Measurements from ENCODE around the gene PIM2.

PIM2 gene

DNA sequence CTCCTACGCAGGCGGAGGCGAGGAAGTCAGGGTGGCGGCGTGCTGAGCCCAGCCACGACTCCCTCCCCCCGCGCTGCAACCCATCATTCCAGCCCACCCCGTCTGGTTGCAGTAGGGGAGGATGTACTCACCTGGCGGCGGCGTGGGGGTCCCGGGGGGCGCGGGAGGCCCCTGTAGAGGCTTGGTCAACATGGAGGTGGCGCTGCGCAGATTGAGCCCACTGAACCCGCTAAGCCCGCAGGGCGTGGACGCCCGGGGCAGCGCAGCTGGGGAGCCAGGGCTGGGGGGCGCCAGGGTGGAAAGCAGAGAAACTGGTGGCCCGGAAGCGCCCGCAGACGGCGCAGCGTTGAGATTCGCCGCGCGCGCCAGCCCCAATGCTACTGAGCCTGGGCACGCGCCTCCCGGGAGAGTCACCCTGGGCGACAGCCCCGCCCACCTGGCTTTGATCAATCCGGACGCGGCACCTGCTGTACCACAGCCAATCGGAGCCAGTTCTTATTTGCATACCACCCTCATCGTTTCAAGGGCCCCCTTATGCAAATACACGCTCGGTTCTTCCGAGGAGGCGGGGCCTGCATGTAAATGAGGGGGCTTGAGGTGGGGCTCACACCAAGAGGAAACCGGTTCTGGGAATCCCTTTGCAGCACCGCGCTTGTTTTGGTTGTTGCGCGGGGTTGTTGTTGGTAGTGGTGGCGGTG lies at the start of gene PIM2:
Gene PIM2, minus strand, starts transcription at position 382 of the 698 bp plus-strand sequence. Its CDS starts 190 bp downstream, at position 192.
- DNase-seq = peak; percentile 93

DNA sequence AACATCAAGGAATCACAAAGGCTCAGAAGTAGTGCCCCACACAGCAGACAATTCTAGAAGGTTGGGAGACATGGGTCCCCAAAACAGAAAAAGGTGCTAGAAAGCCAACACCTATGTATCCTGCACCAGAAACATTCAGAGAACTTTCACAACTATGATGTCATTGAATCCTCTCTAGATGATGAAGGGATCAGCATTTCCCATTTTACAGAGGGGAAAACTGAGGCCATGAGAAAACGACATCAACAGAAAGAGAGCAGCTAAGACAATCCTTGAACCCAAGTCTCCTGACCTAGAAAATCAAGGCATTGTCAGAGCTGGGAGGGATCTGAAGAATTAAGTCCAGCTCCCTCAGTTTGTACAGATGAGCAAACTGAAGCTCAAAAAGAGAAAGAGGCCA lies 49.6 kb upstream of the PIM2 start:
- DNase-seq = no peak

DNA sequence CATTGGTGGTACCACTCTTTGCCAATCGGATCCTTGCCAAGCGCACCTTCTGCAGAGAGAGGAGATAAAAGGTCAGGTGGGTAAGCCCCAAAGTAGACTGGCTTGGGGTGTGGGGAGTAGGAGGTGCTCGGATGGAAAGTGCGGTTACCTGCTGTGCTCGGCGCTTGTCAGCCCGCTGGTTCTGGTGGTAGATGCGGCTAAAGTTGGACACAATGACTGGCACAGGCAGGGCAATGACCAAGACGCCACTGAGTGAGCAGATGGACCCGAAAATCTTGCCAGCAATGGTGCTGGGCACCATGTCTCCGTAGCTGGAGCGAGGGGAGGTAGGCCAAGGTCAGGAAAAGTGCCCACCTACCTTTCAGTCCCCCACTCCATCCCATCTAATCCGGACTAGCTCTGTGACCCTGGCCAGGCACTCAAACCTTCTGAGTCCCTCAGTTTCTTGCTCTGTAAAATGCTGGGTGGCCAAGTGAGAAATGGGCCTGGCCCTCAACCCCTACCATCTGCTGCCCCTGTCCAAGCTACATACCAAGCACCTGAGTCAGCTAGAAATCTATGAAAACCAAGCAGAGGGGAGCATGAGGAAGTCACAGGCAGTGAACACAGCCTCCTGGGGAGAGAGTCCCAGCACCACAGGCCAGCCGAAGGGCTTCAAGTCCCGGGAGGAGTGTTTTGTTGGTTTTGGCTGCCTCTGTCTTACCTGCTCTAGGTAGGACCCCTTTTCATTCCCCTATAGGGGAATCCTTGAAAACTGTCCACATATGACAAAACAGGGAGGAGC lies 48.2 kb upstream of the PIM2 start:
- DNase-seq = no peak

DNA sequence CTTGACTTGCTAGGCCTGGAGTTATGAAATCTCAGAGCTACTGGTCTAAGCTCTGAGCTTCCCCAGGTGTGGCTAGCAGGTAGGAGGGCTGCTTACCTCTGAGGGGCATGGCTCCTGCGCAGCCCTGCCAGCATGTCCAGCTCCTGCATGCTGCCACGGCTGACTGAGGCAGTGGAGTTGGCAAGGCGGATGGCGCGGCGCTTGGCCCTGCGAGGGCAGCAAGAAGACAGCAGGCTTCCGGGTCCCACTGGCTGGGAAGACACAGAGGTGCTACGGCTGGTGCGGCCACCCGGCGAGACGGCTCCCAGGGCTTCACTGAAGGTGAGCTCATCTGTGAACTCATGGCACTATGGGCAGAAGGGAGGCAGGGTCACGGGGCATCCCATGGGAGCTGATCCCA lies 47.1 kb upstream of the PIM2 start:
- no peak for DNase-seq

DNA sequence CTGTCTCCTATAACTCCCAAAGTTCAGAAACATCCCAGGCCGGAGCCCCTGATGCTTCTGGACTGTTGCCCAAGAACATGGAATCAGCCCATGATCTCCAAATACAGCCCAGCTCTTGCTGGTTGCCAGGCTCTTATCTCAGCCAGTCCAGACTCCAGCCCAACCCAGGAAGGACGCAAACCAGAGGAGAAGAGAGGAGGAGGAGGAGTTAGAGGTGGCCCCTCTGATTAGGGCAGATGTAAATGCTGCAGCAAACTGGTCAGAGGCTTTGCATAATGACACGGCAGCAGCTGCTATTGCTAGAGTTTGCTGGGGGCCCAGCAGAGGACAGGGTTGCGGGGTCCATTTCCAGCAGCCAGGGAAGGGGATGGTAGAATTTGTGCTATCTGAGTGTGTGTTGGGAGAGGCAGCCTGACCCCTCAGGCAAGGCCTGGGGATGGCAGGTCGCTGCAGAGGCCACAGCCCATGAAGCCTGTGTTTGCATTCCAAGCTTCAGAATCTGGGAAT lies 42.8 kb upstream of the PIM2 start:
- no peak for DNase-seq

DNA sequence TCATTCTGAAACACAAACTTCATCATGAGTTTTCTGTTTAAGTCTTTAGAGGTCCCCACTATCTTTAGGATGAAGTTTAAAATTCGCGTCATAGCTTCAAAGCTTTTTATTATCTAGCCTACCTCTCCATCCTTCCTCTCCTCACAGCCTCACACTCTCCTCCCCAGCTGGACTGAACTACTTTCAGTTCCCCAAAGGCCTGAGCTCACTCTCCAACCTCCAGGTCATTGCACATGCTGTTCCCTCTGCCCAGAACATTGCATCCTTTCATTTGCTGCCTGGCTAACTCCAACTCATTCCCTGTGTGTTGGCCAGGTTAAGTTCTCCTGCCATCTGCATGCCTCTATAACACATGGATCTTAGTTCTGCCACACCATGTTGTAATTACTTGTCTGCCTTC lies 41.5 kb upstream of the PIM2 start:
- no peak for DNase-seq

DNA sequence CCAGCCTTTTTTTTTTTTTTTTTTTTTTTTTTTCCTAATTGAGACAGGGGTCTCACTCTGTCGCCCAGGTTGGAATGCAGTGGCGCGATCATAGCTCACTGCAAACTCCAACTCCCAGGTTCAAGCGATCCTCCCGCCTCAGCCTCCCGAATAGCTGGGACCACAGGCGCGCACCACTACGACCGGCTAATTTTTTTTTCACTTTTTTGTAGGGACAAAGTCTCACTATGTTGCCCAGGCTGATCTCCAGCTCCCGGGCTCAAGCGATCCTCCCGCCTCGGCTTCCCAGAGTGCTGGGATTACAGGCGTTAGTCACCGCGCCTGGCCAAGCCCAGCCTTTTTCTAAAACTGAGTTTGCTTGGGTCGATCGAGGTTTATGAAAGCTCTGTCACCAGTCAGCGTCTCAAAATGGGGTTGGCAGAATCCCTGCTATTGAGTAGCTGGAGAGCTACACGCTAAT lies 39.8 kb upstream of the PIM2 start:
- no peak for DNase-seq

DNA sequence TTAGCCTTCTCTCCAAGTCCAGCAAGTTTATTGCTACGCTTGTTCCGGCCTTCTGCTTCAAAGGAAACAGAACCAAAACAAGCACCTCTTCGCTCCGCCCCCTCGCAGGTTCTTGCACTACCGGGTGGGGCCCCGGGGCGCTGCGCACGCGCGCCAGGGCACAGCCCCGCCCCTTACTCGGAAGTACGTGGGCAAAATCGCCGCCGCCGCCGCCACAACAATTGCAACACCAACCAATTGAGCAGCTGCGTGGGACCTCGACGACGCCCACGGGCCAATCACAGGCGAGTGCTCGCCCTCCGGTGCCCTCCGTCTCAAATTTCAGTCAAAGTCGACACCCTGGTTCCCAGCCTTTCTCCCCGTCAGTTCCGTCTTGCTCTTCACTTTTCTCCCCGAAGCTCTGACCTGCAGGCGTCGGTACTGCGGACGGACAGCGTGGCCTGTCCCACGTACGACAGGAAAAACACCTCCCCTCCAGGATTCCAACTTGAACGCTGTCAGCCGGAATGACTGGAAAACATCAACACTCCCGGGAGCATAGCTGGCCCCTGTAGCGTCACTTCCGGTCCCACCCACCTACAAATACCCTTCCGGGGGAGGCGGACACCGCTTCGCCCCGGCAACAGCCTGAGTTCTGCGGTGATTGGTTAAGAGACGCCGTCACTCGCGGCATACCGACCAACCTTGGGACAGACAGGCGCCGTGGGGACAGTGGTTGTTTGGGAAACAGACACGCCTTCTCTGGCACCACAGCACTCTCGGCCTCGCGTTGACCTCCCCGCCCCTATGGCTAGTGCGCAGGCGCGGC lies 39.2 kb upstream of the PIM2 start:
- DNase-seq = peak; percentile 90

DNA sequence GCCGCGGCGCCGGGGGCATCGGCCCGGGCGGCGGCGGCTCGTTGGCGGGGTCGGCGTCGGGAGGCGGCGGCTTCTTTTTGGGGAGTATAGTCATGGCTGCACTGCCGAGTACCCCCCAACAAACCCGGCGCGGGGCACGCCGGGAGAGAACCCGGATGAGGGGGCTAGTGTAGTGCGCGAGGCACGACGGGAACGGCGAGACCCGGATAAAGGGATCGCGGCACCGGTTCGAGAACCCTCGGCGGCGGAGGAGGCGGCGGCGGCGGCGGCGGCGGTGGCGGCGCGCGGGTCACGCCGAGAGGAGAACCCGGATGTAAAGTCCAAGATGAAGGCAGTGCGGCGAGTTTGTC lies 38.6 kb upstream of the PIM2 start, which contains the start of gene OTUD5:
Gene OTUD5, minus strand, starts transcription at position 131 of the 350 bp plus-strand sequence. Its CDS starts 37 bp downstream, at position 94.
- peak; percentile 58 for DNase-seq

DNA sequence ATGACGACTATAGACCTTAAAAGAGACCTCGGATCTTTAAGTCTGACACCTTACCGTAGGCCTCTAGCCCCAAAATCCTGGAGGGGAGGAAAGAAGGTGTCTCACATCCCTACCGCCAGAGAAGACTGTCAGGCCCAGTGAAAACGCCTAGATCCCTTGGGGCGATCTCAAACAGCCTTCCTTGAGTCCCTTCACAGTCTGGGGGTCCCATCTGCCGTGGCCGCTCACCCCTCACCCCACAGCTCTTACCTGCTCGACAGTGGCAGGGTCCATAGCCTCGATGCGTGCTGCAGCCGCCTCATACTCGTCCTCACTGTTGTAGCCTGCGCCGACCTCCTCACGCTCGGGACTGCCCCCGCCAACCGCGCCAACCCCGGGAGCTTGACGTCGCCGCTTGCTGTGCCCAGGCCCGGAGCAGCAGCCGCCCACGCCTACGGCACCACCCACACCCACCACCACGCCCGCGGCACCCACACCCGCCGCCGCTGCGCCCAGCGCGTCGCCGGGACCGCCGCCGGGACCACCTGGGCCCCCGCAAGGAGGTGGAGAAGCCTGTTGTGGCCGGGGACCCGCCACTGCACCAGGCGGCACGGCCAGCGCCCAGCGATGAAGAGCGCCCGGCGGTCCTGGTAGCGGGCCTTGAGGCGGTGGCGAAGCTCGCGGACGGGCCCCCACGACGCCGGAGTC lies 38.0 kb upstream of the PIM2 start:
- no peak for DNase-seq

DNA sequence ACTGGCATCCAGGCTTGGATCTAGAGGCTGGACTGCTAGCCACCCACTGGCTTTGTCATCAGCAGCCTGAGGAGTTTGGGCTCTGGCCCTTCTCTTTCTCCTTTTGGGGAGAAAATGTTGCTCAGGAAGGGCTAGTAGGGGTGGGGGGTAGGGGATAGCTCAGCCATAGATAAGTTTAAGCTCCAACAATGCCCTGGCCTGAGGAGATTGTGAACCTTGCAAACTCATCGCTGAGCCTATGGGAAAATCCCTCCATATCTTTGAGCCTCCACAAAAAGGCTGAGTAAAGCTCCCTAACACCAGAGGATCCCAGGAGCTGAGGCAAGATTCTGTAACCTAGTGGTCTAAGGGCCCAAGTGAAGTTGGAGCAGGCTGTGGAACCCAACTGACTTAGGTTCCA lies 29.8 kb upstream of the PIM2 start:
- DNase-seq = no peak

DNA sequence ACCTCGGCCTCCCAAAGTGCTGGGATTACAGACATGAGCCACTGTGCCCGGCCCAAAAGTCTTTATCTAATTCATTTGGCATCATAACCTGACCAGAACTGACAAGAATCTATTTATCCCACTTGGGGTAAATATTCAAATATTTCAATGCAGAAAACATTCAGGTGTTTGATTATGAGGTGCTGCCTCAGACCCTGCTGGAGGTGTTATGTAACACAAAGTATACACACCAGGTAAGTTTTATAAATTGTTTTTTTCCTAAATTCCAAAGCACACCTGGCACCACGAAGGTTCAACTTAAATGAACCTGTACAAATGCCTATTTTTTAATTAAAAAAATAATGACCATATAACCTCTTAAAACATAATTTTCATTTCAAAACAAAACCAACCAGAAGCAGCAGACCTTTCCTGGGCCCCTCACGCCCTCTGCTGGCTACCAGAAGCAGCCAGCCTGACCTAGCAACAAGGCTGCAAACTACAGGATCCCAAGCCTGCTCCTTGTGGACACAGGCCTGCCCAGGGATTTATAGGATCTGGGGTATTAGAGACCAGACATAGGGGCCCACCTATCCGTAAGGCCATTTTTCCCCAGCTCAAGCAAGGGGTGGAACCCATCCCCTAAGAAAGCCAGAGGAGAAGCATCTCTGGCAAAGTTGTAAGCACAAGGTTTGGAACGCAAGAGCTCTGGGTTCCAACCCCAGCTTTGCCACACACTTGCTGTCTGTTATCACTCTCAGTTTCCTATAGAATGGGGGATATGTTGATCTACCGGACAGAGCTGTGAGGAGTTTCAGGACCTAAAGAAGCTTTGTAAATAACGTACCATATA lies 26.9 kb upstream of the PIM2 start:
- no peak for DNase-seq

DNA sequence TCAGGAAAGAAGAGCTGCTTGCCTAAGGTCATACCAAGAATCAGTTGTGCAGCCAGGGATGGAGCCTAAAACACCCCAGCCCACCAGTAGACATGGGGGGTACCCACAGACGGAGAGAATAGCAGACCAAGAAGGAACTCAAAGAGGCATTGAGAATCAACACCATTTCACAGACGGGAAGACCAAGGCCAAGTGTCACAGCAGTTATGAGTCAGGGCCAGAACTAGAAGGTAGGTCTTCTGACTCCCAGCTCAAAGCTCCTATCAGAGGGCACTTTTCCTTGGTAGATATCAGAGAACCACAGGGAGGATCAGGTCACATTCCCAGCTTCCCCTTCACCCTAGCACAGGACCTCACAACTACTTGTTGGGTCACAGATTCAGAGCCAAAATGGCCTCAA lies 24.1 kb upstream of the PIM2 start:
- no peak for DNase-seq

DNA sequence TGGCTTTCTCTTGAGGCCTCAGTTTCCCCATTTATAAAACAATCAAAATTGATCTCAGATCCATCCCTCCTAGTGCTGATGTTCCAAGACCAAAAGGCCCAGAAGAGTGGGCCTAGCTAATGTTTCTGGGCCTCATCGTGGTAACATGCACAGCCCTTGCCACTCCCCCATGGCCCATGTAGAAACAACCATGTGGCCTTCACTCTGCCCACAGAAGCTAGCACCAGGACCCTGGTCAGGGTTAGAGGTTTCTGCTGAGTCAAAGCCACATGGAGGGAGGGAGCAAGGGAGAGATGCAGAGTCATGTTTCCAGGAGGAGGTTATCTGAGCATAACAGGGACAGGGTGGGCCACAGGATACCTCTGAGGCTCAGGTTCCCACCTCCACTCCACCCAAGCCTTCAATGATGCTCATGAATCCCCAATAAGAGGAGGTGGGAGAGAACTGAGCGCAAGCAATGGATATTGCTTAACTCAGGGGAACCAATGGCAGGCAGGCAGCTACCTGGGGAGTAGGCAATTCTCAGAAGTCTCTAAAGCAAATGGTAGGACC lies 21.7 kb upstream of the PIM2 start:
- no peak for DNase-seq

DNA sequence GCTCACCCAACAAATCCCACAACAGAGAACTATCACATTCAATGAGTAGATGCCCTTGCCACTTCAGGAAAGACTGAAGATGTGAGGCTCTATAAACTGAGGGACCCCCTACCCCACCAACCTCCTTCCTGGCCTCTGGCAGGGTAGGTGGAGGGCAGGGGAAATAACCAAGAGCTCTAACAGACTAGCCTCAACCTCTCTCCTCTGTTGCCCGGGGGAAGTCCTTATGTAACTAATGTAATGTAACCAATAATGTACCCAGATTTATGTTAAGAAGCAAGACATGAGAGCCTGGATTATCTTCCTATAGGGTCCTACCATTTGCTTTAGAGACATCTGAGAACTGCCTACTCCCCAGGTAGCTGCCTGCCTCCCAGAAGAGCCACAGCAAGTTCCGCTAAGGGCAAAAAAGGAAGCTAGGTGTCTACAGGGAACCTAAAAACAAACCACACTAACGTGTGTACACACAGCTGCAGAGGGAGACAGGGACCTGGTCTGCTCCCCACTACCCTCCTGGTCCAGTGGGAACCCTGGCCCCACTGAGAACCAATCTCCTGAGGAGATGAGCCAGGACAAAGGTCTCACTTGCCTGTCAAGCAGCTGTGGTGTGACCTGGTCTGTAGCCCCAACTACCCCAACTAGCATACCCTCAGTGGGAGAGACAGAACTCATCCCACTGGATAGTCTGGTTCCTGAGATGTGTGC lies 20.9 kb upstream of the PIM2 start:
- DNase-seq = no peak

DNA sequence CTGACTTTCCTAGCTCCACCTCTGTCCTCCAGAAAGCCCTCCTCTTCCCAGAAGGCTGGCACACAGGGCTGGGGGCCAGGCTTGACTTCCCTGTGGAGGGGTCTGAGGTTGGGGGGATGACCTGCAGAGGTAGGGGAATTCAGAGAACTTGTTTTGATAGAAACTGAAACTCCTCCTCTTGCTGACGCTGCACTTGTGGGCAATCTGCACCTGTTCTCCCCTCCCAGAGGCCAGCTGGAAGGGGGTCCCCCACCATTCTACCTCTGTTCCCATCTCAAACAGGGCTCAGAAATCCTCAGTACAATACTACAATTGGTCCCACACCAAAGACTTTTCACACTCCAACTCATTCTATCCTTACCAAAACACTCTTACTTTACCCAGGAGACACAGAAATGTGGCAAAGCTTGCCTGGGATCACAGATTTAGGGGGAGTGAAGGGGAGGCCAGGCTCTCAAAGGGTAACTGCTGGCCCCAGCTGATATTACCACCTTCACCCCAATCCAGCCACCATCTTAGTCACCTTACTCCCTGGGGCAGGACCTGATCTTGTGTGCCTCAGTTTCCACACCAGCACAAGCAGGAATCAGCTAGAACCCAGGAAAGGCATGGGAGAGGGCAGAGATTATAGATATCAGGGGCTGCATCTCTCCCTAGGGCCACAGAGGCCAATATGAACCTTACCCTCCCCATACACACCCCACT lies 20.0 kb upstream of the PIM2 start:
- no peak for DNase-seq

DNA sequence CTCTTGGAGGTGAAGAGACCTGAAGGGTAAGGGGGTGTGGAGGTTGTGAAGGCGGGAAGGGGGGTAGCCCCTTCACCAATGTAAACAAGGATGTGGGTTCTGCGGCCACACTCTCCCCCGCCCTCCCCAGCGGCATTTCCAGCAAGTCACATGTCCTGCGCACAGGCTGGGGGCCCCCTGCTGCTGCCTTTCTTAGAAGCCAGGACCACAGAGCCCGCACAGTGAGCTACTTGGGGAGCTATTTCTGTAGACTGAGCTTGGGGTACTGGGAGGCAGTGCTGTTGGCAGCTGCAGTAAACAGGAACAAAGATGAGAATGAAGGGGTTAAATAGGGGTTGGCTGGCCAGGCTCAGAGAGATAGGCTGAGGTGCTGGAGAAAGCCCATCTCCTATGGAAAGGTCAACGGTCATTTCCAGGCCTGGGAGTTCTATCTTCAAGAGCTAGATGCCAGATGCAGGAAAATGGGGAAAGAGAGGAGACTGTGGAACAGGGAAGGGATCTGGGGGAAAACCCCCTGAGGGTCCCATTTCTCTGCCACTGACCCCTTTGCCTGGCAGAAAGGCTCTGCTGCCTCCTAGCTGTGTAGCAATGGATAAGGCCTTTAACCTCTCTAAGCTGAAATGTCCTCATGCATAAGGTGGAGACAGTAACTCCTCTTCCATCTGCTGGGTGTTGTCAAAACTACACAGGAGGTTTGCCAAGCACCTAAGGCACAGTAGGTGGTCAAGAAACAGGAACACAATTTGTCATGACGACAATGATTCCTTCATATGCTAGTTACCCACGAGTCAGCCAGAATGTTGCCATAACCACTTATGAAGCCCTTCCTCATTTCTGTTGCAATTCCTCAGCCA lies 18.5 kb upstream of the PIM2 start:
- DNase-seq = no peak

DNA sequence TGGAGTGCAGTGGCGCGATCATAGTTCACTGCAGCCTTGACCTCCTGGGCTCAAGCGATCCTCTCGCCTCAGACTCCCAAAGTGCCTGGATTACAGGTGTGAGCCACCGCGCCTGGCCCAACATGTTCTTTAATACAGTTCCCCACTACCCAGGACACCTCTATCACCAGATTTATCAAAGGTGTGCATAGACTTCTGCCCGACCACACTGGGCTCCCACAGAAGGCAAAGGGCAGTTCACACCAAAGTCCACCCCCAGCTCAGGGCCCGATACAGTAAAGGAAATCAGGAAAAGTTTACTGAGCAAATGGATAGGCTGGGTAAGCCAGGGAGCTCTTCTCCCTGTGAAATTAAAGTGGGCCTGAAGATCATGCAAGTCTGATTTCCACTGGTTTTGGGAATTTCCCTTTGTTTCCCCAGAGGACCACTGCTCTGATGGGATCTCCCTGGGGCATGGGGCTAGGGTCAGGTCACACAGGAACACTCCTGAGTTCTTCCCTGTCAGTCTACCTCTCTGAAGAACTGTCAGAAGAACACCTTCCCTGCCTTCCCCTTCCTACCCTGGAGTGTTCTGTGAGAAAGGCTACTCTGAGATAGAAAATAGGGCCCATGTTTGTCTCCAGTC lies 17.7 kb upstream of the PIM2 start:
- no peak for DNase-seq

DNA sequence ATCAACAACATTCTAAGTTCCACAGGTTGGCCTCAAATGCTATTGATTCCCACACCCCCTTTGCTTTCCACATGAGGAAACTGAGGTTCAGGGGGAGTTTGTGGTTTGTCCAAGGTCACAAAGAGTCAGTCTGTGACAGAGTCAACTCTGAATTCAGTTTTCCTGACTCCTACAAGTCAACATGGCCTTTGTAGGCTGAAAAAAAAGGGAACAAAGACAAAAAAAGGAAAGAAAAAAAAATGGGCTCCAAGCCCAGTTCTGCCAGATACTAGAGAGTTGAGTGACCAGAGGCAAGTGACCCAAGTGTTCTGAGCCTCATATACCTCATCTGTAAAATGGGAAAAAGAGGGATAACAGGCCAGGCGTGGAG lies 16.5 kb upstream of the PIM2 start:
- DNase-seq = no peak
